Transverse colon (tissue), 4 donors: ENCODE measurements around the gene AEBP2. TPM values are rescaled to one million over a fixed set of nuclear protein-coding genes. Genes with fewer than 3 reads are reported as not detected.
"Not testable (repeated sequence)": the region's sequence is repeated elsewhere in the genome, so short reads cannot be mapped to it uniquely, and the experiment has no call there.

Experiments used
- DNase-seq: peaks from one replicate; pipeline ENCODE4 v3.0.0-alpha.2; 2019
- H3K27ac ChIP-seq, 4 donors: fragments of 200-600 bp; sonication (generic); 2 replicates each; pipeline ENCODE4 v1.5.1; 2016 to 2018; ENCODE audit warnings: inconsistent platforms in 4 of 4
- H3K27me3 ChIP-seq: fragments of 200-600 bp; sonication (generic); 2 replicates; pipeline ENCODE4 v1.5.1; 2017; ENCODE audit warnings: inconsistent platforms
- H3K36me3 ChIP-seq, 4 donors: fragments of 200-600 bp; sonication (generic); 2 replicates each; pipeline ENCODE4 v1.5.1; 2017 to 2019; ENCODE audit warnings: inconsistent platforms in 4 of 4
- H3K4me1 ChIP-seq, 4 donors: fragments of 200-600 bp; sonication (generic); 2 replicates each; pipeline ENCODE4 v1.5.1; 2017 to 2020; ENCODE audit warnings: inconsistent platforms in 4 of 4
- H3K4me3 ChIP-seq, 4 donors: fragments of 200-600 bp; sonication (generic); 1 replicate in 1 of 4; 2 replicates in 3 of 4; pipeline versions ENCODE4 v1.5.1 to v1.6.1; 2017 to 2019; ENCODE audit warnings: inconsistent platforms in 4 of 4
- H3K9me3 ChIP-seq, 2 donors: fragments of 200-600 bp; sonication (generic); 2 replicates each; pipeline ENCODE4 v1.5.1; 2017 to 2019; ENCODE audit warnings: inconsistent platforms in 2 of 2
- CTCF ChIP-seq, 5 experiments: fragments of 200-600 bp in 3 of 5; fragments of 450-650 bp in 2 of 5; sonication (generic) in 3 of 5; IDR thresholded peaks; 1 replicate in 2 of 5; 2 replicates in 3 of 5; pipeline ENCODE4 v1.5.1; 2016 to 2017; ENCODE audit warnings: antibody characterized with exemption in 5 of 5, inconsistent platforms in 3 of 5, mild to moderate bottlenecking in 2 of 5, moderate library complexity in 1 of 5
- EP300 ChIP-seq: sonication (generic); formaldehyde crosslinking; IDR thresholded peaks from one replicate; pipeline ENCODE4 v1.6.1; 2017; ENCODE audit warnings: antibody characterized with exemption, low read depth
- POLR2A ChIP-seq: fragments of 450-650 bp; IDR thresholded peaks from one replicate; pipeline ENCODE4 v1.6.1; 2016; ENCODE audit warnings: antibody characterized with exemption, mild to moderate bottlenecking, moderate library complexity
- POLR2AphosphoS5 ChIP-seq, 3 donors: sonication (generic); formaldehyde crosslinking; IDR thresholded peaks; one replicate each; pipeline ENCODE4 v1.6.1; 2016; ENCODE audit warnings: antibody characterized with exemption in 3 of 3
- WGBS, 2 donors: methylation state at CpG; one replicate each; pipeline ENCODE4 v1.1.5; 2018; ENCODE audit warnings: low coverage in 1 of 2; 5-methylcytosine and 5-hydroxymethylcytosine counted together
- in situ Hi-C, 4 donors: fragments of 200-750 bp; cut with MboI; loops; one replicate each; pipeline versions ENCODE4 v1.15.0 to v1.15.1; 2017; ENCODE audit warnings: low sequenced_read_pairs in 3 of 4, low pct_ligation_motif_present in 1 of 4, low pct_unique_long_range_greater_than_20kb in 1 of 4
- intact Hi-C: fragments of 100-400 bp; cut with DNase I; formaldehyde crosslinking; loops from one replicate; pipeline ENCODE4 v1.15.1; 2023; ENCODE audit warnings: low total_unique reads
- total RNA-seq, 4 donors: library from RNA; depleted of rRNA; stranded (reverse); fragments of >200 nt; gene quantifications; one replicate each; pipeline ENCODE4 v1.1.0, GENCODE V29; 2016

Gene AEBP2
- total RNA-seq, 4 donors from 2014 or later = 12.5 to 37.3 (median 32.2) TPM

DNA sequence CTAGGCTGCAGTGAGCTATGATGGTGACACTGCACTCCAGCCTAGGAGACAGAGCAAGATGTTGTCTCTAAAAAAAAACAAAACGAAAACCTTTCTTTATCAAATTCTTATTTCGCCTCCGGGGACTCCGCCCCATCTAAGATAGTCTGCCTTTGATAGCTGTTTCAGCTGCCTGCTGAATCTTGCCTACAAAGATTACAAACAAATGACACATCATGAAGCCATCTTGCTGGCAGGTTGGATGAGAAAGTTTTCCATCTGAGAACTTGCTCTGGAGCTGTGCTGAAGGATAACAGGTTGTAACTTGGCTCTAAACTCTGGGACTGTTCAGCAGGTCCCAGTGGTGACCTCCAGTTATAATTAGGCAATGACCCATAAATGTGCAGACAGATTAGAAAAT lies 41.8 kb upstream of the AEBP2 start:
- in situ Hi-C loops (no loop called here), intact Hi-C loops (no loop called here)
- Histone ChIP-seq H3K4me1 (no peaks in the 10 kb centered on the region), H3K36me3 (no peaks in the 10 kb centered on the region), H3K27me3 (no peaks in the 10 kb centered on the region), H3K9me3 (no peaks in the 10 kb centered on the region), H3K4me3 (no peak overlapping the region), H3K27ac (no peak overlapping the region)
- no peak for DNase-seq
- 85 to 93% methylated on average over 4 of the region's 4 CpGs for WGBS, 2 donors
- TF ChIP-seq CTCF (IDR thresholded peaks at IDR 0.05) = no peak
- TF ChIP-seq EP300 = no peak
- no peak for TF ChIP-seq POLR2A
- no peak for TF ChIP-seq POLR2AphosphoS5 (IDR thresholded peaks at IDR 0.05)

GRCh38 chr12:19398376-19399363 lies 40.6 kb upstream of the AEBP2 start:
- DNase-seq = no peak
- no peaks in the 10 kb centered on the region for H3K9me3 ChIP-seq
- H3K27me3 ChIP-seq = no peaks in the 10 kb centered on the region
- intact Hi-C loops = no loop called here
- TF ChIP-seq POLR2A (no peak), EP300 (no peak), POLR2AphosphoS5 (IDR thresholded peaks at IDR 0.05) (no peak), CTCF (IDR thresholded peaks at IDR 0.05) (no peak)
- no peaks in the 10 kb centered on the region for H3K36me3 ChIP-seq
- H3K4me1 ChIP-seq = no peaks in the 10 kb centered on the region
- WGBS, 2 donors = 51 to 81% methylated on average over 2 to 6 of the region's 6 CpGs
- in situ Hi-C loops = no loop called here
- H3K4me3 ChIP-seq = no peak overlapping the region
- H3K27ac ChIP-seq = no peak overlapping the region

GRCh38 chr12:19400649-19401285 lies 38.5 kb upstream of the AEBP2 start:
- H3K4me1 ChIP-seq, H3K9me3 ChIP-seq, in situ Hi-C loops, H3K36me3 ChIP-seq, H3K27me3 ChIP-seq, H3K27ac ChIP-seq, intact Hi-C loops, H3K4me3 ChIP-seq, DNase-seq: not testable (repeated sequence)
- 89% methylated on average over 4 to 9 of the region's 9 CpGs for WGBS, 2 donors

DNA sequence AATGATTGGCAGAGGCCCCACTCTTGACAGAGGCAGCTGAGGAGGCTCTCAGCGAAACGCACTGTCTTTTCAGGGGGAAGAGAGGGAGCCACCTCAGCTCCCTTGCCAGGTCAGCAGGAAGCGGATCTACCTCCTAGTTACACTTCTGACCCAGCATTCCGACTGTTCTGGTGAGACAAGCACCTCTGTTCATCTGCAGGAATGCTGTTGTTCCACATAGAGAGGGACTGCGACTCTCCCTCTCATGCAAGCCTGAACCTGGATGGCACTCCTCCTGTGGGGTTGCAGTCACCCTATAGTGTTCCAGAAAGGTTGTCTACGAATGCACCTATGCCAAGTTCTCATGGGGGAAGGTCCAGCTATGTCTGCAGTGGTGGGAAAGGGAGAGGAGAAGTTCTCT lies 37.1 kb upstream of the AEBP2 start:
- no peaks in the 10 kb centered on the region for H3K27me3 ChIP-seq
- H3K27ac ChIP-seq = no peak overlapping the region
- intact Hi-C loops = no loop called here
- H3K36me3 ChIP-seq = no peaks in the 10 kb centered on the region
- WGBS, 2 donors = 90% methylated on average over 3 of the region's 6 CpGs; no CpG with 5 or more reads in 1 of the 2 donors
- no peak overlapping the region for H3K4me3 ChIP-seq
- no peaks in the 10 kb centered on the region for H3K4me1 ChIP-seq
- no peaks in the 10 kb centered on the region for H3K9me3 ChIP-seq
- TF ChIP-seq POLR2A = no peak
- TF ChIP-seq EP300 = no peak
- no peak for TF ChIP-seq CTCF (IDR thresholded peaks at IDR 0.05)
- TF ChIP-seq POLR2AphosphoS5 (IDR thresholded peaks at IDR 0.05) = no peak
- no peak for DNase-seq
- in situ Hi-C loops = no loop called here
